Hematopoietic multipotent progenitor cell (in vitro differentiated cells): ENCODE data around the gene NRP2. TPM values are rescaled to one million over a fixed set of nuclear protein-coding genes. Genes with fewer than 3 reads are reported as not detected.
A peak's percentile ranks its signal among the peaks of the same experiment; 100 is the strongest.

Experiments used
- DNase-seq, 3 donors: peaks; one replicate each; pipeline ENCODE4 v3.0.0-alpha.2; 2011 to 2015; ENCODE audit warnings: low read depth in 2 of 3, low spot score in 2 of 3
- total RNA-seq: library from RNA; depleted of rRNA; stranded (reverse); fragments of >200 nt; gene quantifications from one replicate; pipeline ENCODE4 v1.2.3, GENCODE V29; 2012

The NRP2 gene
- total RNA-seq, 1 donor: 1.9 TPM

- no peak for DNase-seq
Observed at GRCh38 chr2:205659922-205660321, 22.4 kb upstream of the NRP2 start.

- peak in 1 of 3 donors; percentile 7 for DNase-seq
Observed at GRCh38 chr2:205660521-205661124, 21.7 kb upstream of the NRP2 start.

- DNase-seq: no peak
Observed at GRCh38 chr2:205661281-205661680, 21.0 kb upstream of the NRP2 start.

- no peak for DNase-seq
Observed at GRCh38 chr2:205662206-205662965, 19.9 kb upstream of the NRP2 start.

- DNase-seq: no peak
Observed at GRCh38 chr2:205665791-205666190, 16.5 kb upstream of the NRP2 start.

- no peak for DNase-seq
Observed at GRCh38 chr2:205670292-205670691, 12.0 kb upstream of the NRP2 start.

- DNase-seq: no peak
Observed at GRCh38 chr2:205673312-205673711, 9.0 kb upstream of the NRP2 start.

- peak in 1 of 3 donors; percentile 59 for DNase-seq
Observed at GRCh38 chr2:205675861-205676516, 6.3 kb upstream of the NRP2 start.

GRCh38 chr2:205678541-205679142 lies 3.7 kb upstream of the NRP2 start:
- DNase-seq: no peak

GRCh38 chr2:205679410-205680009 lies 2.8 kb upstream of the NRP2 start:
- DNase-seq: no peak

GRCh38 chr2:205680067-205680466 lies 2.2 kb upstream of the NRP2 start:
- peak in 2 of 3 donors; percentile 52 to 74 for DNase-seq

- no peak for DNase-seq
Observed at GRCh38 chr2:205680903-205681302, 1.4 kb upstream of the NRP2 start.

- peak in 1 of 3 donors; percentile 18 for DNase-seq
Observed at GRCh38 chr2:205681401-205682238, 681 bp upstream of the NRP2 start.

- DNase-seq: no peak
Observed at GRCh38 chr2:205682971-205683501, 735 bp downstream of the NRP2 start.

- DNase-seq: peak in 1 of 3 donors; percentile 7
Observed at GRCh38 chr2:205683502-205684367, 1.4 kb downstream of the NRP2 start.

- peak in 1 of 3 donors; percentile 23 for DNase-seq
Observed at GRCh38 chr2:205684871-205685313, 2.6 kb downstream of the NRP2 start.

GRCh38 chr2:205685314-205686055 lies 3.2 kb downstream of the NRP2 start:
- DNase-seq: peak in 2 of 3 donors; percentile 24 to 46
